Left lung (tissue), 10 donors: ENCODE results near the gene DHRS7B. TPM values are rescaled to one million over a fixed set of nuclear protein-coding genes. Genes with fewer than 3 reads are reported as not detected.
A peak's percentile ranks its signal among the peaks of the same experiment; 100 is the strongest.

Experiments used
- ATAC-seq: fragments of 200-7000 bp; cut with Tn5 transposase; one replicate; pipeline ENCODE4 v1.9.1; 2020; ENCODE audit warnings: moderate library complexity
- DNase-seq, 4 donors: peaks; one replicate each; pipeline ENCODE4 v3.0.0-alpha.2; 2013 to 2020
- H3K27ac ChIP-seq, 2 donors: fragments of 200-600 bp; sonication (generic) in 1 of 2; one replicate each; pipeline versions ENCODE4 v1.5.0 to v1.8.0; 2020 to 2021
- H3K27me3 ChIP-seq, 2 donors: fragments of 200-600 bp; sonication (generic) in 1 of 2; one replicate each; pipeline versions ENCODE4 v1.5.0 to v1.8.0; 2020 to 2021
- H3K36me3 ChIP-seq, 2 donors: fragments of 200-600 bp; sonication (generic) in 1 of 2; one replicate each; pipeline versions ENCODE4 v1.5.0 to v1.8.0; 2020 to 2021
- H3K4me1 ChIP-seq, 2 donors: fragments of 200-600 bp; one replicate each; pipeline ENCODE4 v1.8.0; 2021
- H3K4me3 ChIP-seq, 2 donors: fragments of 200-600 bp; sonication (generic) in 1 of 2; one replicate each; pipeline versions ENCODE4 v1.5.0 to v1.8.0; 2020 to 2021; ENCODE audit warnings: mild to moderate bottlenecking in 1 of 2
- H3K9me3 ChIP-seq, 2 donors: fragments of 200-600 bp; sonication (generic) in 1 of 2; one replicate each; pipeline versions ENCODE4 v1.5.0 to v1.8.0; 2020 to 2021
- CTCF ChIP-seq, 2 donors: fragments of 200-600 bp; sonication (generic) in 1 of 2; IDR thresholded peaks; one replicate each; pipeline versions ENCODE4 v1.5.0 to v1.8.0; 2021; ENCODE audit warnings: antibody characterized with exemption in 2 of 2
- intact Hi-C, 2 donors: fragments of 100-400 bp; cut with DNase I; formaldehyde crosslinking; loops; one replicate each; pipeline versions ENCODE4 v1.11.2 to v1.14.2; 2022
- polyA plus RNA-seq, 6 donors: library from polyadenylated mRNA; unstranded; fragments of 120-200 nt; gene quantifications; one replicate each; pipeline ENCODE4 v1.2.1, GENCODE V29; 2013; ENCODE audit not compliant: insufficient read length in 6 of 6
- total RNA-seq, 2 donors: library from RNA; stranded (reverse); fragmentation: NEBNext Ultra II Directional; extraction: Animal tissue kit (Norgen Biotek cat#: 25700); gene quantifications; one replicate each; pipeline ENCODE4 v1.2.1, GENCODE V29; 2021
- donor health status: DM: no; HTN: yes; CAD: no.
- donor health status: DM: no; HTN: no; CAD: no.

DHRS7B gene
- total and polyA plus RNA-seq, 8 donors: 22.5 to 29.1 (median 25.0) TPM

- no peak for ATAC-seq
- Histone ChIP-seq H3K27ac (no peak overlapping the region), H3K36me3 (peaks cover 0 to 41% of the 10 kb centered on the region in 2 donors), H3K4me3 (peak overlapping the region in 1 of 2 donors; percentile 78), H3K4me1 (peaks cover 31 to 71% of the 10 kb centered on the region in 2 donors), H3K9me3 (no peaks in the 10 kb centered on the region), H3K27me3 (no peaks in the 10 kb centered on the region)
- no peak for DNase-seq
- no peak for TF ChIP-seq CTCF (IDR thresholded peaks at IDR 0.05)
- intact Hi-C loops: no loop called here
Observed at GRCh38 chr17:21211825-21212479, 85.2 kb downstream of the DHRS7B start.

DNA sequence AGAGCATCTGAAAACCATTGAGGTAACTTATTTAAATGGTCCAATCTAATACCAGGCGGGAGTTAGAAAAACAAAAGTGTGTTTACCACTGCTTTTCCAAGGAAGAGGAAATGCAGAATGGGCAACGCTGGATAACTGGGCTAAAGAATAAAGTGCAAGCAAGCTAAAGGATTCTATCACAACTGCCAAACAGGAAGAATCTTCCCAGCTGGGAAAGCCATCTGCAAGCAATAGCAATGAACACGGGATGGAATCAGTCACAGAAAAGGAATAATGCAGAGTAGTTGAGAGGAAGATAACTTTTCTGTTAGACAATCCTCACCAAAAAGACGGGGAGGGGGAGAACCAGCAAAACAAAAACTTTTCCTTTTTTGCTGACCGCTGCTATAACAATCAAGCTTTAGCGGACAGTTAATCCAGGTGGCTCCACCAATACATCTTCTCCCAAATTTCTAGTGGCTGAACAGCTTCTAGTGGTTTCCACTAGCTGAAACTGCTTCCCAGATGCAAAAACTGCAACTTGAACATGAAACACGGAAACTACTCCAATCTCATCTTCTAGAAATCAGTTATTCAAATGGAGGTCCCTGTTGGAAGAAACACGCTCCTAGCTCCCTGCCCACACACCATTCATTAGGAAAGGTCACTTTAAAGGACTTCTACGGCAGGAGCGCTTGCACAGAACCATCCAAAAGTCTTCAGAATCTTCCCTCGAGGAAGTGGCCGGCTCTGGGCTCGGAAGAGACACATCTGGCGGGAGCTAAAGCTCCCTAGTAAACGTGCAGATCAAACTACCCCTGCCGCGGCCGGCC lies 86.3 kb downstream of the DHRS7B start:
- H3K27me3 ChIP-seq: no peaks in the 10 kb centered on the region
- H3K9me3 ChIP-seq: no peaks in the 10 kb centered on the region
- H3K36me3 ChIP-seq: peaks cover 0 to 30% of the 10 kb centered on the region in 2 donors
- peak overlapping the region; percentile 95 to 97 for H3K27ac ChIP-seq
- H3K4me3 ChIP-seq: peak overlapping the region; percentile 78 to 99
- peaks cover 31 to 80% of the 10 kb centered on the region in 2 donors for H3K4me1 ChIP-seq
- intact Hi-C loops: no loop called here
- DNase-seq (peak in 1 of 4 donors; percentile 7), ATAC-seq (no peak)
- no peak for TF ChIP-seq CTCF (IDR thresholded peaks at IDR 0.05)

DNA sequence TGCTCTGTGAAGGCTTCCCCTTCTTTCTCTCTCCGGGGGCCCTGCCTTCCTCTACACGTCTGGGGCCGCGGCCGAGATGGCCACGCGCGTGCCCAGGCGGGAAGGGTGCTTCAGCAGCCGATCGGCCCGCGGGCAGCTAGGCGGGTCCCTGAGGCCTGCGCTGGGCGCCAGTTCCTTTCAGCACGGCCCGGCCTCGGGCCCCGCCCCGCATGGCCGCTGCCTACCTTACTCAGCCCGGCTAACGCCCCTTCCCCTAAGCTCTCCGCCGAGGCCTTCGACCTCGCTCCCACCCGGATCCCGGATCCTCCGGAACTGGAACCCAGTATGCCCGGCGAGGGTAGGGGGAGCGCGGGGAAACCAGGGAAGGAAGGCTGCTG lies 86.9 kb downstream of the DHRS7B start:
- H3K36me3 ChIP-seq: peaks cover 0 to 24% of the 10 kb centered on the region in 2 donors
- H3K9me3 ChIP-seq: no peaks in the 10 kb centered on the region
- ATAC-seq: peak; percentile 22
- DNase-seq: peak in 1 of 4 donors; percentile 90
- no peak for TF ChIP-seq CTCF (IDR thresholded peaks at IDR 0.05)
- intact Hi-C loops: no loop called here
- H3K27me3 ChIP-seq: no peaks in the 10 kb centered on the region
- peak overlapping the region; percentile 95 to 97 for H3K27ac ChIP-seq
- H3K4me1 ChIP-seq: peaks cover 31 to 84% of the 10 kb centered on the region in 2 donors
- H3K4me3 ChIP-seq: peak overlapping the region; percentile 78 to 99

DNA sequence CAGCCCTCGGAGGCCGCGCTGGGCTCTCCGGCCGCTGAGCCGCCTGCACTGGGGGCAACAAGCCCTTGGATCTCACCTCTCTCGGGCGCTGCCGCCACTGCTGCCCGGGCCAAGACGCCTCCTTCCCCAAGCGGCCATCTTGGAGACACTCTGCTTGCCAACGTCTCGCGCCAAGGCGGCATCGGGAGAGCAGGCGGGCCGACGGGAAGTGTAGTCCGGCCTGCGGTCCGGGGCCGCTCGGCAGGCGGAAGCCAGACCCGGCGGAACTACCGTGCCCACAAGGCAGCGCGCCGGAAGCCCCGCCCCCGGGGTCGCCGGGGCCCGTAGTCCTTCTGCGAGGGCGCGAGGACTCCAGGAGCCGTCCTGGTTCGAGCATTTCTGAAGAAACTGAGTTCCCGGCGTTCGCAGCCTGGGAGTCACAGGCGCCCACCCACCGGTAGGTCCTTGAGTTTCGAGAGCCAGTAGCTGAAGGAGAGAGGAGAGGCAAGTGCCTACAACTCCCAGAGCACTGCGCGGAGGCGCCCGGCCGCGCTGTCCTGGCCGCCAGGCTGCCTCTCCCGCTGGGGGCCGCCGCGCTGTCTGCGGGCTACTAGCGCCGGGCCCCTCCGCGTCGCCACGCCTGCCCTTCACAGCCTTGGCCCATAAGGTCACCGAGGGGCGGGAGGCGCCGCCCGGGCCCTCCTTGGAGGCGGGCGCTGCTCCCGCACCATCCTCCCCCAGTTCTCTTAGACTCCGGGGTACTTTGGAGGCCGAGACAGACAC lies 87.4 kb downstream of the DHRS7B start, which contains the start of gene TMEM11:
TSS of gene TMEM11 (minus strand) at position 147 of the 762 bp plus-strand sequence. CDS start at position 138, 9 bp downstream.
- ATAC-seq (peak; percentile 93), DNase-seq (peak; percentile 96 to 99 (median 97))
- peak in 1 of 2 donors; percentile 27 for TF ChIP-seq CTCF (IDR thresholded peaks at IDR 0.05)
- Histone ChIP-seq H3K4me3 (peak within 1 kb of the TSS; percentile 78 to 99), H3K4me1 (peaks cover 31 to 84% of the 10 kb centered on the region in 2 donors), H3K27me3 (no peaks in the 10 kb centered on the region), H3K9me3 (no peaks in the 10 kb centered on the region), H3K27ac (peak within 1 kb of the TSS; percentile 95 to 97), H3K36me3 (peaks cover 0 to 19% of the 10 kb centered on the region in 2 donors)
- intact Hi-C loops: no loop called here
